NCI-H1105 treated with DMSO at 0.1 percent for 48 hours (cell line): ENCODE measurements around the gene DPP6.
A peak's percentile ranks its signal among the peaks of the same experiment; 100 is the strongest.
"Not testable (repeated sequence)": the region's sequence is repeated elsewhere in the genome, so short reads cannot be mapped to it uniquely, and the experiment has no call there.

Experiments
- DNase-seq: peaks from one replicate; lab custom pipeline; 2025; lab: John Stamatoyannopoulos, UW

Gene DPP6

GRCh38 chr7:154051643-154052529 is at the start of gene DPP6:
DPP6 (plus strand) TSS chr7:154052398.
- DNase-seq, result peak; percentile 56

GRCh38 chr7:154009423-154009911 is 42.7 kb upstream of the DPP6 start:
- DNase-seq, result not testable (repeated sequence)

GRCh38 chr7:154010726-154011568 is 41.3 kb upstream of the DPP6 start:
- DNase-seq, result not testable (repeated sequence)

- DNase-seq, result not testable (repeated sequence)
Measured at GRCh38 chr7:154012800-154013199, 39.4 kb upstream of the DPP6 start.

GRCh38 chr7:154015636-154016035 is 36.6 kb upstream of the DPP6 start:
- DNase-seq, result not testable (repeated sequence)

- not testable (repeated sequence) for DNase-seq
Measured at GRCh38 chr7:154018354-154018753, 33.8 kb upstream of the DPP6 start.

GRCh38 chr7:154027805-154028204 is 24.4 kb upstream of the DPP6 start:
- DNase-seq, result not testable (repeated sequence)

- DNase-seq, result not testable (repeated sequence)
Measured at GRCh38 chr7:154030476-154031080, 21.6 kb upstream of the DPP6 start.

- DNase-seq, result not testable (repeated sequence)
Measured at GRCh38 chr7:154039466-154040165, 12.6 kb upstream of the DPP6 start.

- not testable (repeated sequence) for DNase-seq
Measured at GRCh38 chr7:154050394-154050793, 1.8 kb upstream of the DPP6 start.

GRCh38 chr7:154051006-154051642 is 1.1 kb upstream of the DPP6 start:
- peak; percentile 71 for DNase-seq

- DNase-seq, result peak; percentile 56
Measured at GRCh38 chr7:154052530-154053252, 493 bp downstream of the DPP6 start.

- DNase-seq, result not testable (repeated sequence)
Measured at GRCh38 chr7:154053466-154054312, 1.5 kb downstream of the DPP6 start.

GRCh38 chr7:154054664-154055063 is 2.5 kb downstream of the DPP6 start:
- DNase-seq, result not testable (repeated sequence)

- not testable (repeated sequence) for DNase-seq
Measured at GRCh38 chr7:154055491-154056106, 3.4 kb downstream of the DPP6 start.

GRCh38 chr7:154058783-154059182 is 6.6 kb downstream of the DPP6 start:
- DNase-seq, result not testable (repeated sequence)

GRCh38 chr7:154060551-154060950 is 8.4 kb downstream of the DPP6 start:
- DNase-seq, result not testable (repeated sequence)

GRCh38 chr7:154071833-154072232 is 19.6 kb downstream of the DPP6 start:
- DNase-seq, result peak; percentile 76
